Measurements from ENCODE around the gene NIPAL3.

DNA sequence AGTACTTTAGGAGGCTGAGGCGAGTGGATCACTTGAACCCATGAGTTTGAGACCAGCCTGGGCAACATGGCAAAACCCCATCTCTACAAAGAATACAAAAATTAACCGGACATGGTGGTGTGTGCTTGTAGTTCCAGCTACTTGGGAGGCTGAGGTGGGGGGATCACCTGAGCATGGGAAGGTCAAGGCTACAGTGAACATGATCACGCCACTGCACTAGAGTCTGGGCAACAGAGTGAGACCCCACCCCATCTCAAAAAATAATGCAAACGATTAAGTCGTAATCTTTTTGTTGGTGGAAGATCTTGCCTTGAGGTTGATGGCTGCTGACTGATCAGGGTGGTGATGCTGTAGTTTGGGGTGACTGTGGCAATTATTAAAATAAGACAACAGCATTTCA, 93.3 kb downstream of the NIPAL3 start:
- TF ChIP-seq, protein P1, sequence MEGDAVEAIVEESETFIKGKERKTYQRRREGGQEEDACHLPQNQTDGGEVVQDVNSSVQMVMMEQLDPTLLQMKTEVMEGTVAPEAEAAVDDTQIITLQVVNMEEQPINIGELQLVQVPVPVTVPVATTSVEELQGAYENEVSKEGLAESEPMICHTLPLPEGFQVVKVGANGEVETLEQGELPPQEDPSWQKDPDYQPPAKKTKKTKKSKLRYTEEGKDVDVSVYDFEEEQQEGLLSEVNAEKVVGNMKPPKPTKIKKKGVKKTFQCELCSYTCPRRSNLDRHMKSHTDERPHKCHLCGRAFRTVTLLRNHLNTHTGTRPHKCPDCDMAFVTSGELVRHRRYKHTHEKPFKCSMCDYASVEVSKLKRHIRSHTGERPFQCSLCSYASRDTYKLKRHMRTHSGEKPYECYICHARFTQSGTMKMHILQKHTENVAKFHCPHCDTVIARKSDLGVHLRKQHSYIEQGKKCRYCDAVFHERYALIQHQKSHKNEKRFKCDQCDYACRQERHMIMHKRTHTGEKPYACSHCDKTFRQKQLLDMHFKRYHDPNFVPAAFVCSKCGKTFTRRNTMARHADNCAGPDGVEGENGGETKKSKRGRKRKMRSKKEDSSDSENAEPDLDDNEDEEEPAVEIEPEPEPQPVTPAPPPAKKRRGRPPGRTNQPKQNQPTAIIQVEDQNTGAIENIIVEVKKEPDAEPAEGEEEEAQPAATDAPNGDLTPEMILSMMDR (IDR thresholded peaks at IDR 0.05): no peak
- no peak for TF ChIP-seq POLR2AphosphoS5 (IDR thresholded peaks at IDR 0.05)
- no peak for TF ChIP-seq EP300 (IDR thresholded peaks at IDR 0.05; ENCODE audit: low read depth)
